Body of pancreas (tissue), 4 donors: Measurements from ENCODE around the gene MESP1.

ENCODE experiments used
- CTCF ChIP-seq, 7 experiments: fragments of 450-650 bp in 4 of 7; fragments of 200-600 bp in 3 of 7; sonication (generic) in 3 of 7; IDR thresholded peaks; one replicate each; pipeline ENCODE4 v1.5.1; 2016 to 2019; ENCODE audit warnings: antibody characterized with exemption in 7 of 7
- POLR2A ChIP-seq, 3 donors: fragments of 450-650 bp; IDR thresholded peaks; one replicate each; pipeline ENCODE4 v1.6.1; 2016; ENCODE audit warnings: antibody characterized with exemption in 3 of 3, mild to moderate bottlenecking in 2 of 3

DNA sequence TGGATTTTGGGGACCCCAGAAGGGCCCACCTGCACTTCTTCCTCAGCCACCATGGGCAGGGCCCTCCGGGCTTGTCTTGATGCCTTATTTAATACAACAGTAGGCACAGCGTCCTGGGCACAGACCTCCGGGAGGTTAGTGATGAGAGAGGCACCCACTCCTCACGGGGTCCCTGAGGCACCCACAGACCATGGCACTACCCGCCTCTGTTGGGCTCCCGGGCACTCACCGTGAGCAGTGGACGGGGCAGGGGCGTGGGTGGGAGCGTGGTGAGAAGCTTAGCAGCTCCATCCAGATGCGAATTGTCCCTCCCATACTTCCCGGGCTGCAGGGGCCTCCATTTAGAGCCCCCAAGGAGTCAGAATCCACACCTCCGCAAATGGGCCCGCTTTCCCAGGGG, 24.8 kb upstream of the MESP1 start:
- no peak for TF ChIP-seq CTCF (IDR thresholded peaks at IDR 0.05)
- TF ChIP-seq POLR2A (IDR thresholded peaks at IDR 0.05), result no peak
